HG03571 (cell line): ENCODE measurements around the gene GMDS.

ENCODE experiments used
- ATAC-seq: cut with Tn5 transposase; IDR thresholded peaks from one replicate; pipeline ENCODE4 v1.9.1; 2021; ENCODE audit not compliant: unreplicated experiment

Gene GMDS

GRCh38 chr6:1842334-1842733 is 403.1 kb downstream of the GMDS start:
- ATAC-seq: no peak

- ATAC-seq: no peak
Observed at GRCh38 chr6:1841136-1841535, 404.3 kb downstream of the GMDS start.

GRCh38 chr6:1840491-1841121 is 404.8 kb downstream of the GMDS start:
- ATAC-seq: no peak

- ATAC-seq: no peak
Observed at GRCh38 chr6:1839361-1839760, 406.0 kb downstream of the GMDS start.

- ATAC-seq: no peak
Observed at GRCh38 chr6:1838604-1839213, 406.7 kb downstream of the GMDS start.

- no peak for ATAC-seq
Observed at GRCh38 chr6:1837826-1838225, 407.6 kb downstream of the GMDS start.

GRCh38 chr6:1836690-1837089 is 408.7 kb downstream of the GMDS start:
- ATAC-seq: no peak

- ATAC-seq: no peak
Observed at GRCh38 chr6:1834646-1835516, 410.5 kb downstream of the GMDS start.

- ATAC-seq: no peak
Observed at GRCh38 chr6:1834207-1834606, 411.2 kb downstream of the GMDS start.

GRCh38 chr6:1832844-1833787 is 412.3 kb downstream of the GMDS start:
- ATAC-seq: no peak

- ATAC-seq: no peak
Observed at GRCh38 chr6:1832358-1832757, 413.0 kb downstream of the GMDS start.

GRCh38 chr6:1827984-1828793 is 417.2 kb downstream of the GMDS start:
- ATAC-seq: no peak

GRCh38 chr6:1825926-1826325 is 419.5 kb downstream of the GMDS start:
- no peak for ATAC-seq

GRCh38 chr6:1825277-1825676 is 420.1 kb downstream of the GMDS start:
- no peak for ATAC-seq

- ATAC-seq: no peak
Observed at GRCh38 chr6:1821513-1822183, 423.8 kb downstream of the GMDS start.

- ATAC-seq: no peak
Observed at GRCh38 chr6:1821164-1821512, 424.3 kb downstream of the GMDS start.

GRCh38 chr6:1820714-1821113 is 424.7 kb downstream of the GMDS start:
- ATAC-seq: no peak

- ATAC-seq: no peak
Observed at GRCh38 chr6:1820165-1820564, 425.2 kb downstream of the GMDS start.

GRCh38 chr6:1819007-1819406 is 426.4 kb downstream of the GMDS start:
- no peak for ATAC-seq
